SK-N-SH (cell line): Measurements from ENCODE around the gene CTNNA3. TPM values are rescaled to one million over a fixed set of nuclear protein-coding genes. Genes with fewer than 3 reads are reported as not detected.

Experiments used
- CTCF ChIA-PET: fragments of 300-600, 350-600 bp; formaldehyde crosslinking; extraction: SDS; loops from one replicate; lab custom pipeline; 2021; lab: Yijun Ruan, JAX
- POLR2A ChIA-PET: fragments of 350-600 bp; sonication (Branson Sonifier 250); formaldehyde crosslinking; extraction: SDS; loops from one replicate; lab custom pipeline; 2020; ENCODE audit warnings: antibody characterized with exemption, inconsistent platforms; lab: Yijun Ruan, JAX
- DNase-seq: peaks from one replicate; pipeline ENCODE4 v3.0.0; 2012
- H2AFZ ChIP-seq: fragments of 200-600 bp; sonication (generic); 2 replicates; pipeline ENCODE4 v1.8.1; 2016; ENCODE audit warnings: antibody characterized with exemption, mild to moderate bottlenecking, low read depth
- H3F3A ChIP-seq: fragments of 200-600 bp; sonication (generic); replicated peaks from 2 replicates; pipeline ENCODE3; 2016; ENCODE audit warnings: antibody characterized with exemption, mild to moderate bottlenecking; ENCODE audit not compliant: insufficient read depth
- H3K27ac ChIP-seq, 2 experiments: fragments of 200-500 bp in 1 of 2; fragments of 200-600 bp in 1 of 2; sonication (Bioruptor generic) in 1 of 2; sonication (generic), shearing (Covaris generic) in 1 of 2; 2 replicates each; pipeline versions ENCODE4 v1.5.1 to v1.6.1; 2014 to 2016; ENCODE audit warnings: low read depth in 2 of 2, inconsistent platforms in 1 of 2, low read length in 1 of 2, mild to moderate bottlenecking in 1 of 2, mixed read lengths in 1 of 2
- H3K27me3 ChIP-seq: fragments of 200-600 bp; sonication (generic), shearing (Covaris generic); 2 replicates; pipeline ENCODE4 v1.6.1; 2016; ENCODE audit warnings: mixed run types; ENCODE audit not compliant: insufficient read depth
- H3K36me3 ChIP-seq, 2 experiments: fragments of 200-500 bp in 1 of 2; fragments of 200-600 bp in 1 of 2; sonication (Bioruptor generic) in 1 of 2; sonication (generic) in 1 of 2; replicated peaks in 1 of 2; 2 replicates each; pipeline versions ENCODE3 to v1.5.1; 2014 to 2016; ENCODE audit warnings: low read length in 1 of 2, mild to moderate bottlenecking in 1 of 2; ENCODE audit not compliant: insufficient read depth in 2 of 2, control insufficient read depth in 1 of 2
- H3K4me1 ChIP-seq, 2 experiments: fragments of 200-500 bp in 1 of 2; fragments of 200-600 bp in 1 of 2; sonication (Bioruptor generic) in 1 of 2; sonication (generic), shearing (Covaris generic) in 1 of 2; 2 replicates each; pipeline versions ENCODE4 v1.5.1 to v1.6.1; 2014 to 2016; ENCODE audit warnings: low read depth in 1 of 2, low read length in 1 of 2, mixed run types in 1 of 2; ENCODE audit not compliant: insufficient read depth in 2 of 2, control insufficient read depth in 1 of 2
- H3K4me2 ChIP-seq: fragments of 200-600 bp; sonication (generic), shearing (Covaris generic); 2 replicates; pipeline ENCODE4 v1.6.1; 2017; ENCODE audit warnings: mixed run types
- H3K4me3 ChIP-seq, 2 experiments: fragments of 200-500 bp in 1 of 2; fragments of 200-600 bp in 1 of 2; sonication (Bioruptor generic) in 1 of 2; sonication (generic), shearing (Covaris generic) in 1 of 2; 2 replicates each; pipeline versions ENCODE4 v1.5.1 to v1.8.1; 2014 to 2016; ENCODE audit warnings: low read depth in 2 of 2, inconsistent platforms in 1 of 2, low read length in 1 of 2, mild to moderate bottlenecking in 1 of 2, mixed read lengths in 1 of 2, moderate library complexity in 1 of 2
- H3K79me2 ChIP-seq: fragments of 200-600 bp; sonication (generic); 2 replicates; pipeline ENCODE4 v1.8.1; 2017; ENCODE audit warnings: mild to moderate bottlenecking; ENCODE audit not compliant: insufficient read depth
- H3K9ac ChIP-seq: fragments of 200-600 bp; sonication (generic); 2 replicates; pipeline ENCODE4 v1.6.1; 2017; ENCODE audit warnings: mixed run types
- H3K9me2 ChIP-seq: fragments of 200-600 bp; sonication (generic); 2 replicates; pipeline ENCODE4 v1.6.1; 2017; ENCODE audit warnings: mixed run types
- H3K9me3 ChIP-seq: fragments of 200-600 bp; sonication (generic); 2 replicates; pipeline ENCODE4 v1.6.1; 2017; ENCODE audit warnings: mixed run types, mild to moderate bottlenecking, moderate library complexity
- H4K20me1 ChIP-seq: fragments of 200-600 bp; sonication (generic); 2 replicates; pipeline ENCODE4 v1.6.1; 2017; ENCODE audit warnings: mild to moderate bottlenecking, mixed run types; ENCODE audit not compliant: insufficient read depth
- CHD2 ChIP-seq: fragments of 150-350 bp; IDR thresholded peaks from 2 replicates; pipeline ENCODE4 v1.6.1; 2018; ENCODE audit warnings: low read length; ENCODE audit not compliant: partially characterized antibody
- EP300 ChIP-seq, 2 experiments: IDR thresholded peaks; 2 replicates each; pipeline versions ENCODE4 v1.4.0 to v1.6.1; 2012; ENCODE audit warnings: borderline replicate concordance in 1 of 2, low read depth in 1 of 2, low read length in 1 of 2
- EZH2phosphoT487 ChIP-seq: fragments of 200-600 bp; sonication (generic); IDR thresholded peaks from 2 replicates; pipeline ENCODE4 v1.6.1; 2017; ENCODE audit warnings: low read depth, mixed run types, mild to moderate bottlenecking, antibody characterized with exemption, moderate library complexity, borderline replicate concordance
- FOSL2 ChIP-seq: IDR thresholded peaks from 2 replicates; pipeline ENCODE4 v1.4.0; 2012; ENCODE audit warnings: low read depth, mild to moderate bottlenecking, moderate library complexity, borderline replicate concordance
- FOXM1 ChIP-seq: IDR thresholded peaks from 2 replicates; pipeline ENCODE4 v1.4.0; 2012; ENCODE audit warnings: low read depth, mild to moderate bottlenecking
- GABPA ChIP-seq: IDR thresholded peaks from 2 replicates; pipeline ENCODE4 v1.4.0; 2012; ENCODE audit warnings: low read depth, mild to moderate bottlenecking
- GATA2 ChIP-seq: sonication (generic); formaldehyde crosslinking; IDR thresholded peaks from 2 replicates; pipeline ENCODE4 v1.5.0; 2020; ENCODE audit warnings: mild to moderate bottlenecking, missing genetic modification reagents
- IRF3 ChIP-seq: fragments of 150-350 bp; IDR thresholded peaks from 2 replicates; pipeline ENCODE4 v1.6.1; 2016; ENCODE audit warnings: mild to moderate bottlenecking, low read depth, low read length
- JUND ChIP-seq: IDR thresholded peaks from 2 replicates; pipeline ENCODE4 v1.4.0; 2012
- NRF1 ChIP-seq: IDR thresholded peaks from 2 replicates; pipeline ENCODE4 v1.6.1; 2012; ENCODE audit warnings: low read depth, mild to moderate bottlenecking, low read length
- PBX3 ChIP-seq: IDR thresholded peaks from 2 replicates; pipeline ENCODE4; 2012
- RCOR1 ChIP-seq: fragments of 150-350 bp; IDR thresholded peaks from 2 replicates; pipeline ENCODE4 v1.6.1; 2017; ENCODE audit warnings: antibody characterized with exemption, low read length
- REST ChIP-seq: IDR thresholded peaks from 2 replicates; pipeline ENCODE4 v1.6.1; 2012; ENCODE audit warnings: mild to moderate bottlenecking, low read depth, low read length, moderate library complexity
- TAF1 ChIP-seq: IDR thresholded peaks from 2 replicates; pipeline ENCODE4 v1.6.1; 2012; ENCODE audit warnings: low read depth, mild to moderate bottlenecking, low read length, moderate library complexity, borderline replicate concordance
- TCF12 ChIP-seq: IDR thresholded peaks from 2 replicates; pipeline ENCODE4 v1.4.0; 2012
- USF2 ChIP-seq: fragments of 150-350 bp; IDR thresholded peaks from 2 replicates; pipeline ENCODE4 v1.6.1; 2017; ENCODE audit warnings: antibody characterized with exemption, low read length, low read depth, borderline replicate concordance
- ZBTB33 ChIP-seq: IDR thresholded peaks from 2 replicates; pipeline ENCODE4 v1.4.0; 2012; ENCODE audit warnings: low read depth, borderline replicate concordance
- WGBS: methylation state at CpG from one replicate; pipeline ENCODE4 v1.1.6; 2017; ENCODE audit warnings: low lambda C conversion rate; 5-methylcytosine and 5-hydroxymethylcytosine counted together
- polyA plus RNA-seq, 3 experiments: library from polyadenylated mRNA; depleted of rRNA; stranded (reverse); fragments of >200 nt; gene quantifications; 2 replicates each; pipeline ENCODE4 v1.2.3, GENCODE V29; 2012

The CTNNA3 gene
- polyA plus RNA-seq, 1 of the 3 experiments (the other 2 are of a cell fraction): not detected

GRCh38 chr10:66837335-66837734, 858.7 kb downstream of the CTNNA3 start:
- Histone ChIP-seq H3K36me3 (no peaks in the 10 kb centered on the region), H3K4me3 (no peak overlapping the region), H2AFZ (no peak overlapping the region), H3K79me2 (no peaks in the 10 kb centered on the region), H3K27me3 (no peaks in the 10 kb centered on the region), H3F3A (no peaks in the 10 kb centered on the region), H3K27ac (no peak overlapping the region), H3K9ac (no peak overlapping the region), H3K4me1 (peaks cover 0 to 13% of the 10 kb centered on the region in 2 experiments; a peak in 1 of 4 replicates), H4K20me1 (no peaks in the 10 kb centered on the region), H3K9me2 (no peaks in the 10 kb centered on the region), H3K9me3 (no peaks in the 10 kb centered on the region), H3K4me2 (no peak overlapping the region)
- POLR2A ChIA-PET: no interaction called here
- WGBS: 14% methylated on average over 2 of the region's 2 CpGs
- CTCF ChIA-PET: interaction anchor here (0.8 kb wide), 1 partner anchor 16 kb away, joined by 3 read pairs; no protein-coding TSS in a partner anchor
- TF ChIP-seq REST (no peak), USF2 (no peak), GABPA (no peak), ZBTB33 (no peak), NRF1 (no peak), CHD2 (no peak), PBX3 (no peak), FOXM1 (no peak), TCF12 (no peak), EP300 (IDR thresholded peaks at IDR 0.05; ENCODE audit: borderline replicate concordance in 1 of 2, low read depth in 1 of 2, low read length in 1 of 2) (no peak), FOSL2 (no peak), GATA2 (no peak), IRF3 (no peak), RCOR1 (no peak), JUND (no peak), EZH2phosphoT487 (no peak), TAF1 (no peak)
- DNase-seq: no peak
